HCT116 (cell line): ENCODE results near the gene SLC44A5. TPM values are rescaled to one million over a fixed set of nuclear protein-coding genes. Genes with fewer than 3 reads are reported as not detected.

Experiments used
- ATAC-seq: fragments of 200-7000 bp; cut with Tn5 transposase; 2 replicates; pipeline ENCODE4 v1.9.1; 2020; ENCODE audit warnings: mild to moderate bottlenecking, moderate library complexity
- BruUV-seq: library from RNA; stranded (reverse); fragments of 400-500 nt; replicated peaks from 2 replicates; lab custom pipeline; 2021; lab: Mats Ljungman, UMichigan
- CTCF ChIA-PET: fragments of 300-600 bp; sonication (Branson Sonifier 250); formaldehyde crosslinking; loops from one replicate; lab custom pipeline; 2021; ENCODE audit warnings: antibody characterized with exemption; lab: Charles Lee
- POLR2A ChIA-PET: fragments of 300-600, 350-600 bp; sonication (Branson Sonifier 250); formaldehyde crosslinking; loops from one replicate; lab custom pipeline; 2021; ENCODE audit warnings: antibody characterized with exemption; lab: Charles Lee
- RAD21 ChIA-PET, 2 experiments: fragments of 300-600 bp; sonication (Branson Sonifier 250); formaldehyde crosslinking; loops; one replicate each; lab custom pipeline; 2023; ENCODE audit warnings: low total read pairs in 2 of 2; ENCODE audit not compliant: uncharacterized antibody in 2 of 2, unreplicated experiment in 2 of 2, low non-redundant PET in 1 of 2; lab: Charles Lee
- DNase-seq: peaks from one replicate; pipeline ENCODE4 v3.0.0-alpha.2; 2010; ENCODE audit warnings: low read depth, low spot score
- H2AFZ ChIP-seq: fragments of 200-600 bp; shearing (Covaris generic), sonication (generic); 2 replicates; pipeline ENCODE4 v1.6.1; 2017; ENCODE audit warnings: low read depth, mixed run types, mixed read lengths, antibody characterized with exemption, low read length; ENCODE audit not compliant: poor library complexity, severe bottlenecking
- H3K27ac ChIP-seq: 2 replicates; pipeline ENCODE4 v1.5.1; 2012; ENCODE audit warnings: low read depth, low read length
- H3K27me3 ChIP-seq: fragments of 200-600 bp; sonication (generic); 2 replicates; pipeline ENCODE4 v1.6.1; 2016; ENCODE audit warnings: mixed run types, low read length, mixed read lengths; ENCODE audit not compliant: insufficient read depth
- H3K36me3 ChIP-seq, 2 experiments: fragments of 200-500 bp in 1 of 2; fragments of 200-600 bp in 1 of 2; sonication (Bioruptor generic) in 1 of 2; sonication (generic) in 1 of 2; 2 replicates each; pipeline versions ENCODE4 v1.5.1 to v1.6.1; 2014 to 2016; ENCODE audit warnings: low read length in 2 of 2, inconsistent platforms in 1 of 2, mixed read lengths in 1 of 2, mixed run types in 1 of 2; ENCODE audit not compliant: insufficient read depth in 2 of 2, control insufficient read depth in 1 of 2
- H3K4me1 ChIP-seq, 2 experiments: fragments of 200-600 bp in 1 of 2; sonication (generic) in 1 of 2; 2 replicates each; pipeline versions ENCODE4 v1.5.1 to v1.6.1; 2012 to 2017; ENCODE audit warnings: low read length in 2 of 2, inconsistent platforms in 1 of 2, mild to moderate bottlenecking in 1 of 2, mixed read lengths in 1 of 2, mixed run types in 1 of 2, moderate library complexity in 1 of 2; ENCODE audit not compliant: insufficient read depth in 2 of 2, control insufficient read depth in 1 of 2
- H3K4me2 ChIP-seq: fragments of 200-600 bp; sonication (generic); 2 replicates; pipeline ENCODE4 v1.6.1; 2017; ENCODE audit warnings: mixed run types, low read length, mixed read lengths
- H3K4me3 ChIP-seq, 2 experiments: fragments of 200-600 bp in 1 of 2; sonication (generic) in 1 of 2; replicated peaks in 1 of 2; 2 replicates each; pipeline ENCODE4 v1.5.1; 2011 to 2016; ENCODE audit warnings: low read length in 2 of 2, control low read depth in 1 of 2, low read depth in 1 of 2, mild to moderate bottlenecking in 1 of 2, mixed read lengths in 1 of 2, mixed run types in 1 of 2
- H3K79me2 ChIP-seq: fragments of 200-600 bp; sonication (generic); 2 replicates; pipeline ENCODE4 v1.6.1; 2017; ENCODE audit warnings: mild to moderate bottlenecking, mixed run types, low read length, moderate library complexity, mixed read lengths; ENCODE audit not compliant: insufficient read depth
- H3K9ac ChIP-seq: fragments of 200-600 bp; sonication (generic); 2 replicates; pipeline ENCODE4 v1.6.1; 2016; ENCODE audit warnings: low read length, mixed read lengths
- H3K9me2 ChIP-seq: fragments of 200-600 bp; sonication (generic), shearing (Covaris generic); 2 replicates; pipeline ENCODE4 v1.6.1; 2017; ENCODE audit warnings: mixed run types, mild to moderate bottlenecking, moderate library complexity; ENCODE audit not compliant: insufficient read depth
- H3K9me3 ChIP-seq, 2 experiments: fragments of 200-500 bp in 1 of 2; fragments of 200-600 bp in 1 of 2; sonication (Bioruptor generic) in 1 of 2; sonication (generic) in 1 of 2; 2 replicates each; pipeline ENCODE4 v1.6.1; 2014 to 2017; ENCODE audit warnings: low read length in 2 of 2, mixed read lengths in 2 of 2, inconsistent platforms in 1 of 2, low read depth in 1 of 2, mild to moderate bottlenecking in 1 of 2, mixed run types in 1 of 2, moderate library complexity in 1 of 2; ENCODE audit not compliant: control insufficient read depth in 1 of 2, insufficient read depth in 1 of 2
- H4K20me1 ChIP-seq: fragments of 200-600 bp; sonication (generic), shearing (Covaris generic); 2 replicates; pipeline ENCODE4 v1.6.1; 2017; ENCODE audit warnings: mixed run types, mild to moderate bottlenecking, moderate library complexity; ENCODE audit not compliant: insufficient read depth
- EGR1 ChIP-seq: IDR thresholded peaks from 2 replicates; pipeline ENCODE4 v1.6.1; 2012; ENCODE audit warnings: low read depth
- ELF1 ChIP-seq: IDR thresholded peaks from 2 replicates; pipeline ENCODE4 v1.6.1; 2012; ENCODE audit warnings: low read depth, borderline replicate concordance
- FOSL1 ChIP-seq: IDR thresholded peaks from 2 replicates; pipeline ENCODE4 v1.6.1; 2012; ENCODE audit warnings: low read depth
- POLR2A ChIP-seq: IDR thresholded peaks from 2 replicates; pipeline ENCODE4 v1.7.0; 2011; ENCODE audit warnings: borderline replicate concordance; ENCODE audit not compliant: insufficient read depth, insufficient read length; ENCODE audit errors: extremely low read depth
- POLR2AphosphoS5 ChIP-seq: IDR thresholded peaks from 2 replicates; pipeline ENCODE4 v1.6.1; 2011; ENCODE audit warnings: mild to moderate bottlenecking, low read depth, low read length, moderate library complexity
- RAD21 ChIP-seq: IDR thresholded peaks from 2 replicates; pipeline ENCODE4 v1.6.1; 2012; ENCODE audit warnings: low read depth, mild to moderate bottlenecking
- SIN3A ChIP-seq: IDR thresholded peaks from 2 replicates; pipeline ENCODE4 v1.6.1; 2012; ENCODE audit warnings: low read depth
- SP1 ChIP-seq: IDR thresholded peaks from 2 replicates; pipeline ENCODE4 v1.6.1; 2012; ENCODE audit warnings: low read depth
- SRF ChIP-seq: IDR thresholded peaks from 2 replicates; pipeline ENCODE4 v1.6.1; 2012; ENCODE audit warnings: low read depth
- YY1 ChIP-seq: IDR thresholded peaks from 2 replicates; pipeline ENCODE4 v1.6.1; 2011; ENCODE audit warnings: low read length, low read depth, moderate library complexity, mild to moderate bottlenecking; ENCODE audit not compliant: insufficient replicate concordance; ENCODE audit errors: extremely low read depth
- ZNF274 ChIP-seq: fragments of 200-500 bp; sonication (Bioruptor generic); IDR thresholded peaks from 2 replicates; pipeline ENCODE4 v1.6.1; 2014; ENCODE audit warnings: mild to moderate bottlenecking, low read depth, low read length, inconsistent platforms
- intact Hi-C: fragments of 100-400 bp; cut with micrococcal nuclease; formaldehyde crosslinking; loops from 2 replicates; pipeline ENCODE4 v1.10.0; 2022
- total RNA-seq: library from RNA; stranded (reverse); gene quantifications from one replicate; pipeline ENCODE4 v1.2.1, GENCODE V29; 2021; ENCODE audit not compliant: unreplicated experiment
- TF ChIP-seq, protein P1 (sequence below): IDR thresholded peaks from 2 replicates; pipeline ENCODE4 v1.6.1; 2012; ENCODE audit warnings: low read depth
- TF ChIP-seq, protein P2 (sequence below): IDR thresholded peaks from 2 replicates; pipeline ENCODE4 v1.6.1; 2011; ENCODE audit warnings: mild to moderate bottlenecking, low read length, moderate library complexity; ENCODE audit not compliant: insufficient replicate concordance; ENCODE audit errors: extremely low read depth

The SLC44A5 gene
- total RNA-seq, 1 experiment from 2014 or later: 2.4 TPM

DNA sequence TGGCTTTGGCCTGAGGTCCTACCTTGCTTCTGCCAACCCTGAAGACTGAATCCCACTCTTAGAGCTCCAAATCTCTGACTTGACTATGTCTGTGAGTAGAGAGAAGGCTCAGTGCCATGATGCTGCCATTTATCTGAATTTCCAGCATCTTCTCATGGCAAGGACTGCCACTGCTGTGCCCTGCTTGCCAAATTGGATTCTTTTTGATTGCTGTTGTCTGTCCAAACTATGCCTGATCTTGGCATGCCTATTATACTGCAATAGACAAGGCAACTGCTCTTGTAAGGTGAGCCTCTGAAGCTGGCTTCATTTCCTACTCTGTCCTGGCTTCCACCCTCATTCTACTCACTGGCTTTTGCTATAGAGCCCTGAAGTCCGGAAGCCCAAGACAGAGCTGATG is 210.2 kb downstream of the SLC44A5 start:
- Histone ChIP-seq H3K9ac (no peak overlapping the region), H2AFZ (no peak overlapping the region), H4K20me1 (no peaks in the 10 kb centered on the region), H3K4me3 (no peak overlapping the region), H3K9me3 (no peaks in the 10 kb centered on the region), H3K36me3 (no peaks in the 10 kb centered on the region), H3K4me1 (no peaks in the 10 kb centered on the region), H3K9me2 (no peaks in the 10 kb centered on the region), H3K4me2 (no peak overlapping the region), H3K79me2 (no peaks in the 10 kb centered on the region), H3K27ac (no peak overlapping the region), H3K27me3 (no peaks in the 10 kb centered on the region)
- TF ChIP-seq ZNF274 (no peak), YY1 (no peak), POLR2A (no peak), RAD21 (no peak)
- TF ChIP-seq, protein P1, sequence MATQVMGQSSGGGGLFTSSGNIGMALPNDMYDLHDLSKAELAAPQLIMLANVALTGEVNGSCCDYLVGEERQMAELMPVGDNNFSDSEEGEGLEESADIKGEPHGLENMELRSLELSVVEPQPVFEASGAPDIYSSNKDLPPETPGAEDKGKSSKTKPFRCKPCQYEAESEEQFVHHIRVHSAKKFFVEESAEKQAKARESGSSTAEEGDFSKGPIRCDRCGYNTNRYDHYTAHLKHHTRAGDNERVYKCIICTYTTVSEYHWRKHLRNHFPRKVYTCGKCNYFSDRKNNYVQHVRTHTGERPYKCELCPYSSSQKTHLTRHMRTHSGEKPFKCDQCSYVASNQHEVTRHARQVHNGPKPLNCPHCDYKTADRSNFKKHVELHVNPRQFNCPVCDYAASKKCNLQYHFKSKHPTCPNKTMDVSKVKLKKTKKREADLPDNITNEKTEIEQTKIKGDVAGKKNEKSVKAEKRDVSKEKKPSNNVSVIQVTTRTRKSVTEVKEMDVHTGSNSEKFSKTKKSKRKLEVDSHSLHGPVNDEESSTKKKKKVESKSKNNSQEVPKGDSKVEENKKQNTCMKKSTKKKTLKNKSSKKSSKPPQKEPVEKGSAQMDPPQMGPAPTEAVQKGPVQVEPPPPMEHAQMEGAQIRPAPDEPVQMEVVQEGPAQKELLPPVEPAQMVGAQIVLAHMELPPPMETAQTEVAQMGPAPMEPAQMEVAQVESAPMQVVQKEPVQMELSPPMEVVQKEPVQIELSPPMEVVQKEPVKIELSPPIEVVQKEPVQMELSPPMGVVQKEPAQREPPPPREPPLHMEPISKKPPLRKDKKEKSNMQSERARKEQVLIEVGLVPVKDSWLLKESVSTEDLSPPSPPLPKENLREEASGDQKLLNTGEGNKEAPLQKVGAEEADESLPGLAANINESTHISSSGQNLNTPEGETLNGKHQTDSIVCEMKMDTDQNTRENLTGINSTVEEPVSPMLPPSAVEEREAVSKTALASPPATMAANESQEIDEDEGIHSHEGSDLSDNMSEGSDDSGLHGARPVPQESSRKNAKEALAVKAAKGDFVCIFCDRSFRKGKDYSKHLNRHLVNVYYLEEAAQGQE: no peak
- CTCF ChIA-PET: no interaction called here
- POLR2A ChIA-PET: no interaction called here
- intact Hi-C loops: no loop called here
- ATAC-seq (no peak), DNase-seq (no peak)
- RAD21 ChIA-PET: no interaction called here
- BruUV-seq: no TSS peak

DNA sequence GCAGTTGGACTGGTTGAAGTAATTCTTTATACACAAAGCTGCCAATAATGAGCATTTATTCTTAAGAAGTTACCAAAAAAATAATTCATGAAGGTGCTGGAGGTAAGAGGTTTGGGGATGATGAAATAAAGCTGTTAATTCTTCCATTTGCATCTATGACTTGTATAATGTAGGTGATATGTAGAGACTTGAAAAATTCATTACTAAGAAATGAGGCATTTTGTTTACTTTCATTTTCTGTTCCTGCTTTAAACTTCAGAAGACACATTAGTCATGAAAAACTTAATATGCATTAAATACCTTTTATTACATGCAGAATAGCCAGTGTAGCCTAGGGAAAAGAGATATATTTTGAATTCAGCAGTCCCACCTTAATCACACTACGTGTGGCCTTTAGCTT is 214.2 kb downstream of the SLC44A5 start:
- no peak overlapping the region for H3K4me2 ChIP-seq
- no peaks in the 10 kb centered on the region for H3K36me3 ChIP-seq
- ChIA-PET POLR2A (no interaction called here), RAD21 (no interaction called here), CTCF (no interaction called here)
- BruUV-seq: no TSS peak
- no peak overlapping the region for H3K9ac ChIP-seq
- H4K20me1 ChIP-seq: no peaks in the 10 kb centered on the region
- ATAC-seq: no peak
- H3K9me3 ChIP-seq: no peaks in the 10 kb centered on the region
- H2AFZ ChIP-seq: no peak overlapping the region
- H3K27ac ChIP-seq: no peak overlapping the region
- H3K4me1 ChIP-seq: no peaks in the 10 kb centered on the region
- intact Hi-C loops: no loop called here
- no peak for DNase-seq
- H3K4me3 ChIP-seq: no peak overlapping the region
- H3K79me2 ChIP-seq: no peaks in the 10 kb centered on the region
- no peaks in the 10 kb centered on the region for H3K27me3 ChIP-seq
- H3K9me2 ChIP-seq: no peaks in the 10 kb centered on the region
- TF ChIP-seq EGR1 (no peak), SP1 (no peak), RAD21 (no peak), POLR2AphosphoS5 (no peak), ELF1 (no peak), SIN3A (no peak), POLR2A (no peak), FOSL1 (no peak), SRF (no peak)
- TF ChIP-seq, protein P2, sequence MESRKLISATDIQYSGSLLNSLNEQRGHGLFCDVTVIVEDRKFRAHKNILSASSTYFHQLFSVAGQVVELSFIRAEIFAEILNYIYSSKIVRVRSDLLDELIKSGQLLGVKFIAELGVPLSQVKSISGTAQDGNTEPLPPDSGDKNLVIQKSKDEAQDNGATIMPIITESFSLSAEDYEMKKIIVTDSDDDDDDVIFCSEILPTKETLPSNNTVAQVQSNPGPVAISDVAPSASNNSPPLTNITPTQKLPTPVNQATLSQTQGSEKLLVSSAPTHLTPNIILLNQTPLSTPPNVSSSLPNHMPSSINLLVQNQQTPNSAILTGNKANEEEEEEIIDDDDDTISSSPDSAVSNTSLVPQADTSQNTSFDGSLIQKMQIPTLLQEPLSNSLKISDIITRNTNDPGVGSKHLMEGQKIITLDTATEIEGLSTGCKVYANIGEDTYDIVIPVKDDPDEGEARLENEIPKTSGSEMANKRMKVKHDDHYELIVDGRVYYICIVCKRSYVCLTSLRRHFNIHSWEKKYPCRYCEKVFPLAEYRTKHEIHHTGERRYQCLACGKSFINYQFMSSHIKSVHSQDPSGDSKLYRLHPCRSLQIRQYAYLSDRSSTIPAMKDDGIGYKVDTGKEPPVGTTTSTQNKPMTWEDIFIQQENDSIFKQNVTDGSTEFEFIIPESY: no peak
